Activated T-helper 2 cell treated with anti-CD3 and anti-CD28 coated beads, Interferon-gamma antibody, Interleukin-2, Interleukin-4, amounts not matched to agents 10 μg/mL and 5 μg/mL and 100 μg/mL, durations not matched to agents 14 hours and 24 hours and 36 hours (primary cell): ENCODE data around the gene FXYD3. TPM values are rescaled to one million over a fixed set of nuclear protein-coding genes. Genes with fewer than 3 reads are reported as not detected.
A peak's percentile ranks its signal among the peaks of the same experiment; 100 is the strongest.

Source experiments
- DNase-seq: peaks from one replicate; pipeline ENCODE4 v3.0.0; 2021; ENCODE audit warnings: low spot score
- H3K27ac Mint-ChIP-seq: one replicate; pipeline ENCODE4 v1.8.0; 2021; ENCODE audit warnings: mixed read lengths
- H3K27me3 Mint-ChIP-seq: one replicate; pipeline ENCODE4 v1.8.0; 2021; ENCODE audit warnings: low read depth, mixed read lengths
- H3K36me3 Mint-ChIP-seq: one replicate; pipeline ENCODE4 v1.8.0; 2021; ENCODE audit warnings: low read depth, mixed read lengths
- H3K4me1 Mint-ChIP-seq: one replicate; pipeline ENCODE4 v1.8.0; 2021; ENCODE audit warnings: low read depth, mixed read lengths
- H3K4me3 Mint-ChIP-seq: one replicate; pipeline ENCODE4 v1.8.0; 2021; ENCODE audit warnings: low read depth, mild to moderate bottlenecking, moderate library complexity, mixed read lengths
- H3K9me3 Mint-ChIP-seq: one replicate; pipeline ENCODE4 v1.8.0; 2021; ENCODE audit warnings: mixed read lengths
- intact Hi-C: fragments of 100-400 bp; cut with micrococcal nuclease; formaldehyde crosslinking; loops from one replicate; pipeline ENCODE4 v1.15.1; 2023
- total RNA-seq: library from RNA; stranded (reverse); gene quantifications from 2 replicates; pipeline ENCODE4 v1.2.3, GENCODE V29; 2022

The FXYD3 gene
- total RNA-seq, 1 donor from 2014 or later: not detected

DNA sequence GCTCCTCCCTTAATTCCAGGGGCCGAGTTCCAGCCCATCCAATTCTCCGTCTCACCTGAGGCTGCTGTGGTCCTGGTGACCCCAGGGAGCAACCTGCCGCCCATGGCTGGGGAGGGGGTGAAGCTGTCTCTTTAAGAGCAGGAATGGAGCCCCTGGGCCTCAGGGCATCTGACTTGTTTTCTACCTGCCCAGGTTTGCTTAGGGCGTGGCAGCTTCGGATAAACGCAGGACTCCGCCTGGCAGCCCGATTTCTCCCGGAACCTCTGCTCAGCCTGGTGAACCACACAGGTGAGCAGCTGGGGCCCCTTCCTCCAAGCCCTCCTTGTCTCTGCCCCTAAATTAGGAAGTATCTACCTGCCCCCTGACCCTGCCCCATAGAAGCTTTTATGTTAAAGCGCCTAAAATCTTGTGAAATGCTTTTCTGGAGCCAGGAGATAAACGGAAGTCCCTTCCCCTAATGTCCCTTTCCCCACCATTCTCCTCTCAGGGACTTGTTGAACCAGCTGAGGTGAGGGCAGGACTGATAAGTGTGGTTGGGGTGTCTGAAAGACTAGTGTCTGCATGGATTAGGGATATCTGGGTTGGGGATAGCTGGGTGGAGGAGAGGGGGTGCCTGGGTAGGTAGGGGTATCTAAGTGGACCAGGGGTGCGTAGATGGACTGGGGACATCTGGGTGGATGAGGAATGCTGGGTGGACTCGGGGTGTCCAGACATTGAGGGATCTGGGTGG, 614 bp downstream of the FXYD3 start:
- peaks cover 4% of the 10 kb centered on the region for H3K4me1 Mint-ChIP-seq
- DNase-seq: no peak
- H3K27me3 Mint-ChIP-seq: no peaks in the 10 kb centered on the region
- no peaks in the 10 kb centered on the region for H3K9me3 Mint-ChIP-seq
- H3K36me3 Mint-ChIP-seq: no peaks in the 10 kb centered on the region
- no peak overlapping the region for H3K27ac Mint-ChIP-seq
- intact Hi-C loops: no loop called here
- no peak overlapping the region for H3K4me3 Mint-ChIP-seq

- intact Hi-C loops: no loop called here
- H3K27ac Mint-ChIP-seq: no peak overlapping the region
- no peaks in the 10 kb centered on the region for H3K36me3 Mint-ChIP-seq
- DNase-seq: no peak
- no peak overlapping the region for H3K4me3 Mint-ChIP-seq
- no peaks in the 10 kb centered on the region for H3K27me3 Mint-ChIP-seq
- no peaks in the 10 kb centered on the region for H3K9me3 Mint-ChIP-seq
- peaks cover 4% of the 10 kb centered on the region for H3K4me1 Mint-ChIP-seq
These were observed 1.5 kb downstream of the FXYD3 start for GRCh38 chr19:35117116-35117515.

DNA sequence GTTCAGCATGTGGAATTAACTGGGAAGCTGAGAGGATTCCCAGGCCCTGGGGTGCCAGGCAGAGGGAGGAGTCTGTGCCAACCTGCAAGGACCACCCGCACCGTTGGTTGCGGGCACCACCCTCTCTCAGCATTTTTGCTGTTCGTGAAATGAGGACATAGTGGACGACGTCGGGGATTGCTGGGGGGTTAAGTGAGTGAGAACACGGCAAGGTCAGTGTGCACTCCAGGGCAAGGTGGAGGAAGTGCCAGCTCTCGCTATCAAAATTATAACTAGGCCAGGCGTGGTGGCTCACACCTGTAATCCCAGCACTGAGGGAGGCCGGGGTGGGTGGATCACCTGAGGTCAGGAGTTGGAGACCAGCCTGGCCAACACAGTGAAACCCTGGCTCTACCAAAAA, 2.2 kb downstream of the FXYD3 start:
- Mint-ChIP-seq H3K4me3 (no peak overlapping the region), H3K27ac (no peak overlapping the region), H3K36me3 (no peaks in the 10 kb centered on the region), H3K4me1 (peaks cover 4% of the 10 kb centered on the region), H3K27me3 (peaks cover 3% of the 10 kb centered on the region), H3K9me3 (no peaks in the 10 kb centered on the region)
- intact Hi-C loops: no loop called here
- no peak for DNase-seq

GRCh38 chr19:35118268-35119020, 2.8 kb downstream of the FXYD3 start:
- intact Hi-C loops: no loop called here
- no peak overlapping the region for H3K27ac Mint-ChIP-seq

DNA sequence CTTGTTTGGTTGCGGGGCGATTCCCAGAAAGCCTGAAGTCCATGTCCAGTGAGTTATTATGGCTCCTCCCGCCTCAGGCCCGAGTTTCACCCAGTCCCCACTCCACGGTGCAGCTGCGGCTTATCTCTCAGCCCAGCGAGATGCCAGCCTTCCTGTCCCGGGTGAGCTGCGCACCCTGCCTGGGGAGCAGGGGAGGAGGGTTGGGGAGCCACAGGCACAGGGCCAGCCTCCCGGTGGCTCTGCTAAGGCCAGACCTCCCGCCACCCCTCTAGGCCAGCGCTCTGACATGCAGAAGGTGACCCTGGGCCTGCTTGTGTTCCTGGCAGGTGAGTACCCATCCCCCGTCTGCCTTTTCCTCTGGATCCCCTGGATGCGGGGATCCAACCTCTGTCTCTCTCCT, 3.5 kb downstream of the FXYD3 start:
- Mint-ChIP-seq H3K4me1 (peaks cover 7% of the 10 kb centered on the region), H3K27ac (no peak overlapping the region), H3K36me3 (no peaks in the 10 kb centered on the region), H3K9me3 (no peaks in the 10 kb centered on the region), H3K27me3 (peaks cover 3% of the 10 kb centered on the region), H3K4me3 (no peak overlapping the region)
- intact Hi-C loops: no loop called here
- DNase-seq: no peak

More at GRCh38 chr19:35118268-35119020, 2.8 kb downstream of the FXYD3 start:
- H3K9me3 Mint-ChIP-seq: no peaks in the 10 kb centered on the region
- H3K27me3 Mint-ChIP-seq: peaks cover 3% of the 10 kb centered on the region
- DNase-seq: no peak
- peaks cover 4% of the 10 kb centered on the region for H3K4me1 Mint-ChIP-seq
- H3K36me3 Mint-ChIP-seq: no peaks in the 10 kb centered on the region
- no peak overlapping the region for H3K4me3 Mint-ChIP-seq

DNA sequence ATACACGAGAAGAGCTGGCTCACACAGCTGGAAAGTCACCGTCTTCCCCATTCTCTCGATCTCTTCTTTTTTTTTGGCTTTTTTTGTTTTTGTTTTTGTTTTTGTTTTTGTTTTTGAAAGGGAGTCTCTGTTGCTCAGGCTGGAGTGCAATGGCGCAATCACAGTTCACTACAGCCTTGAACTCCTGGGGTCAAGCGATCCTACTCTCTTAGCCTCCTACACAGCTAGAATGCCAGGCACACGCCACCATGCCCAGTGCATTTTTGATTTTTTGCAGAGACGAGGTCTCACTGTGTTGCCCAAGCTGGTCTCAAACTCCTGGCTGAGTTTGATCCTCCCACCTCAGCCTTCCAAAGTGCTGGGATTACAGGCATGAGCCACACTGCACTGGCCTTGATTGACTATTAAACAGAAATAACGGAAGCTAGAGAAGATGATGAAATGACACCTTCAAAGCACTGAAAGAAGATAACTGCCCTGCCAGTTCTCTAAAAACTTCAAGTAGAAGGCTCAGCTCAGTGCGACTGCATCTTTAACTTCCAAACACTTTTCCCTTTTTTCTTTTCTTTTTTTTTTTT, 4.0 kb downstream of the FXYD3 start:
- Mint-ChIP-seq H3K9me3 (no peaks in the 10 kb centered on the region), H3K4me3 (no peak overlapping the region), H3K27me3 (peaks cover 3% of the 10 kb centered on the region), H3K4me1 (peaks cover 9% of the 10 kb centered on the region), H3K27ac (no peak overlapping the region), H3K36me3 (no peaks in the 10 kb centered on the region)
- intact Hi-C loops: no loop called here
- no peak for DNase-seq

DNA sequence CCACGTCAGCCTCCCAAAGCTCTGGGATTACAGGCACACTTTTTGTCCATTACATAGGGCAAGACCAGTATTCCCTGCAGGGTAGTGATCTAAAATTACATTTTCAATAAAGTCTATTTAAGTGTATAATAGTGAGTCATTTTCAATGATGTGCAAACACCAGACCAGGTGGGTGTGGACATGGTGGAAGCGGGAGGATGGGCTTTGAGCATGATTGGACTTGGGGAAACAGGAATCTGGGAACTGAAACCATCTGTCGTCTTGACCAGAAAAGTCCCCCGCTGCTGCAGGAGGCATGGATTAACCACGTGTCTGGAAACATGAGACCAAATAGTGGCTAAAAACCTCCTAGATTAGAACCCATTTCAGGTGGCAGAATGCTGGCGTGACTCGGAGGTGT, 4.9 kb downstream of the FXYD3 start:
- Mint-ChIP-seq H3K4me1 (peaks cover 8% of the 10 kb centered on the region), H3K27ac (no peak overlapping the region), H3K9me3 (no peaks in the 10 kb centered on the region), H3K4me3 (no peak overlapping the region), H3K27me3 (peaks cover 3% of the 10 kb centered on the region), H3K36me3 (no peaks in the 10 kb centered on the region)
- intact Hi-C loops: no loop called here
- no peak for DNase-seq

DNA sequence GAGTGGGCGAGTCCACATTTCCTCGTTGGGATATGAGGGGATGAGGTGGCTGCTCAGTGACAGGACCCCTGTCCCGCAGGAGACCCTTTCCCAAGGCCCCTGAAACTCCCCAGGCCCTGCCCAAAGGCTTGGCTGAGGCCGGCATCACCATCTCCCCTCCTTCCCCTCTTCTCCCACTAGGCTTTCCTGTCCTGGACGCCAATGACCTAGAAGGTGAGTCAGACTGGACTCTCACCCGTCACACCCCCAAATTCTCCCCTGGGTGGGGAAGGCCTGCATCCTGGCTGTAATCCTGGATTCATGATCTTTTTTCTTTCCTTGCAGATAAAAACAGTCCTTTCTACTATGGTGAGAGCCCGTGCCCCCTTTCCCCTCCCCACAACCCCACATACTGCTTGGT, 5.3 kb downstream of the FXYD3 start:
- no peak for DNase-seq
- Mint-ChIP-seq H3K9me3 (no peaks in the 10 kb centered on the region), H3K4me1 (peaks cover 8% of the 10 kb centered on the region), H3K27ac (no peak overlapping the region), H3K27me3 (peaks cover 3% of the 10 kb centered on the region), H3K36me3 (no peaks in the 10 kb centered on the region), H3K4me3 (no peak overlapping the region)
- intact Hi-C loops: no loop called here

DNA sequence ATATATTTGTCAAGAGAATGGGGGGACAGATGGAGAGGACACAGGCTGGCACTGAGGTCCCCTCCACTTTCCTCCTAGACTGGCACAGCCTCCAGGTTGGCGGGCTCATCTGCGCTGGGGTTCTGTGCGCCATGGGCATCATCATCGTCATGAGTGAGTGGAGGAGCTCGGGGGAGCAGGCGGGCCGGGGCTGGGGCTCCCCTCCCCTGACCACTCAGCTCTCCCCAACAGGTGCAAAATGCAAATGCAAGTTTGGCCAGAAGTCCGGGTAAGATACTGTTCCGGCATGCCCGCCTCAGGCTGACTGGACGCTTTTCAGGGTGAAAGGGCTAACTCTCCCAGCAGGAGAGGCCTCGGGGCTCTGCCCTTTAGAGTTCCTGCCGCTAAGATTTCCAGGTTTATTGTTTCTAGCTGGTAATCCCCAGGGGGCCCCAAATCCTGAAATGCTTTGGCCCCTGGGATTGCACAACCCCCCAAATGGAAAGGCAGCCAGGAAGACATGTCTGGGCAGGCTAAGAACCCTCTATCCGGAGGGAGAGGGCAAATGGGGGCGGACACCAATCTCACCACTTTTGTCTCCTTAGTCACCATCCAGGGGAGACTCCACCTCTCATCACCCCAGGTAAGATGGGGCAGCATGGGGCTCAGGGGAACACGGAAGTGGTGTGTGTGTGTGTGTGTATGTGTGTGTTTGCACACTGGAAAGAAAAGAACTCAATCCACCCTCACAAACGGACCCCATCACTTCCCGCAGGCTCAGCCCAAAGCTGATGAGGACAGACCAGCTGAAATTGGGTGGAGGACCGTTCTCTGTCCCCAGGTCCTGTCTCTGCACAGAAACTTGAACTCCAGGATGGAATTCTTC, 7.3 kb downstream of the FXYD3 start:
- intact Hi-C loops: no loop called here
- no peaks in the 10 kb centered on the region for H3K36me3 Mint-ChIP-seq
- no peak for DNase-seq
- H3K27ac Mint-ChIP-seq: no peak overlapping the region
- peaks cover 8% of the 10 kb centered on the region for H3K4me1 Mint-ChIP-seq
- no peaks in the 10 kb centered on the region for H3K9me3 Mint-ChIP-seq
- H3K4me3 Mint-ChIP-seq: no peak overlapping the region
- peaks cover 3% of the 10 kb centered on the region for H3K27me3 Mint-ChIP-seq

- Mint-ChIP-seq H3K9me3 (no peaks in the 10 kb centered on the region), H3K27ac (no peak overlapping the region), H3K27me3 (peaks cover 3% of the 10 kb centered on the region), H3K4me1 (peaks cover 8% of the 10 kb centered on the region), H3K4me3 (no peak overlapping the region), H3K36me3 (no peaks in the 10 kb centered on the region)
- DNase-seq: no peak
- intact Hi-C loops: no loop called here
These were observed 8.0 kb downstream of the FXYD3 start for GRCh38 chr19:35123573-35123972.

DNA sequence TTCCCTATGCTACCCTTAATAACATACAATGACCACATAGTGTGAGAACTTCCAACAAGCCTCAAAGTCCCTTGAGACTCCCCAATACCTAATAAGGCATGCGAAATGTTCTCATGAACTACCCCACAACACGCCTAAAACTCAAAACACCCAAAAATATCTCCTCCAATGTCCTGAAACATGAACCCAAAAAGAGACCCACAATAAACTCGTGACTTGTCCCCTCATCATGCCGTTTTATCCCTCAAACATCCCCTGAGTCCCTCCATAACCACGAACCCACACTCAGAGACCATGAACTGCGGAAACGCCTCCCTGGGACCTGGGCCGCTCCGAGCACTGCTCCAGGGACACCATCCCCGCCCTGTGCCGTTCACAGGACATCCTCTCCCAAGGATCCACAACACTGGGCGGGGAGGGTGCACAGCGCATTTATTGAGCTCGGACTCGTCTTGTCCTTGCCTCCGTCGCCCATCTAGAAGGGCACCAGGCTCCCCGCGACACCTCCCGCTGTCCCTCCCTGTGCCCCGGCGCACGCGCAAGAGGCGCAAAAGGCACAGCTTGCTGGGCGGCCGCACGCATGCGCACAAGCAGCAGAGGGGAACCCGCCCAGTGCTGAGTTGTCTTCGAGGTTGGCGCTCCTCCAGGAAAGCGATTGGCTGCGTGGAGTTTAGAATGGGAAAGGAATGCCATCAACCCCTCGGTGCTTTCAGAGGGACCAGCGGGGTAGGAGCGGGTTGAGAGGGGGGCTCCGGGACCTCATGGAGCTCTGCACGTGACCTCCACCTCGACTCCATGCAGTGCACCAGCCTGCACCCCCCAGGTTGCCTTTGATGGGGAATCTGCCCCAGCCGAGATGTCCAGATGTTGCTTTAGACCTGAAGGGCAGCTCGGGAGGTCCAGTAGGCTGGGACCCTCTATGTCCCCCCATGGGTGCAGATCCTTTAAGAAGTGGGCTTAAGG, 8.8 kb downstream of the FXYD3 start:
- intact Hi-C loops: loop anchor here (1.0 kb wide), 1 partner anchor 17 kb away; no protein-coding TSS in a partner anchor

More for the DNA sequence above, 8.8 kb downstream of the FXYD3 start:
- Mint-ChIP-seq H3K4me1 (peaks cover 8% of the 10 kb centered on the region), H3K9me3 (no peaks in the 10 kb centered on the region), H3K27me3 (peaks cover 6% of the 10 kb centered on the region), H3K4me3 (peak overlapping the region; percentile 65), H3K27ac (peak overlapping the region; percentile 21), H3K36me3 (no peaks in the 10 kb centered on the region)
- peak; percentile 83 for DNase-seq
